KOPT-K1 (cell line): ENCODE results near the gene SPACDR.
A peak's percentile ranks its signal among the peaks of the same experiment; 100 is the strongest.

ENCODE experiments used
- H3K27ac ChIP-seq: fragments of 200-600 bp; sonication (generic); 2 replicates; pipeline ENCODE4 v1.5.1; 2016; ENCODE audit warnings: antibody characterized with exemption, mild to moderate bottlenecking, low read depth, low read length; ENCODE audit not compliant: poor library complexity, severe bottlenecking
- H3K36me3 ChIP-seq: fragments of 200-600 bp; sonication (generic); 2 replicates; pipeline ENCODE4 v1.5.1; 2017; ENCODE audit warnings: antibody characterized with exemption, mild to moderate bottlenecking, low read length, moderate library complexity; ENCODE audit not compliant: insufficient read depth
- H3K9me3 ChIP-seq: fragments of 200-600 bp; sonication (generic); 2 replicates; pipeline ENCODE4 v1.5.1; 2017; ENCODE audit warnings: antibody characterized with exemption, low read length, mild to moderate bottlenecking; ENCODE audit not compliant: insufficient read depth, poor library complexity, severe bottlenecking

Gene SPACDR

DNA sequence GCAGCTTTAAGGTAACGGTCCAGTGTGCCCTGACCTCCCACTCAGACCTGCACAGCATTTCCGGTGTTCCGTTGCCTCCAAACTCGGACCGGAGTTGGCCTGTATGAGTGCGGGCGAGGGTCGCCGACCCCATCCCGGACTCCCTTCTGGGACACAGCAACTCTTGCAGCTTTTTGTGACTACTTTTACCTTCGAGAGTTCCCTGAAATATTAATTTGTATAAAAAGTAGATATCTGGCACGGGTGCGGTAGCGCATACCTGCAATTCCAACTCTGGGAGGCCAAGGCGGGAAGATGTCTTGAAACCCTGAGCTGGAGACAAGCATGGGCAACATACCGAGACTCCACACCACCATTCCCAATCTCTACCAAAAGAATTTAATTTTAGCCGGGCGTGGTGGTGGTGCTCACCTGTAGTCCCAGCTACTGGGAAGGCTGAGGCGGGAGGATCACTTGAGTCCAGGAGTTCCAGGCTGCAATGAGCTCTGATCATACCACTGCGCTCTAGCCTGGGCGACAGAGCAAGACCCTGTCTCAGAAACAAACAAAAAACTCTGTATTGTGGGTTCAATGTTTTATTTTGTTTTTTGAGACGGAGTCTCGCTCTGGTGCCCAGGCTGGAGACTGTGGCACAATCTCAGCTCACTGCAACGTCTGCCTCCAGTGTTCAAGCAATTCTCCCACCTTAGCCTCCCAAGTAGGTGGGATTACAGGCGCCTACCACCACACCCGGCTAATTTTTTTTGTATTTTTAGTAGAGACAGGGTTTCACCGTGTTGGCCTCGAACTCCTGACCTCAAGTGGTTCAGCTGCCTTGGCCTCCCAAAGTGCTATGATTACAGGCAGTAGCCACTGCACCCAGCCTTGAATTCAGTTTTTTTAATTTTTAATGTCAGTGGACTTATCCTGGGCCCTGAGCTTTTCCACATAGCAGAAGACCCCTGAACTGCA is 26.6 kb downstream of the SPACDR start:
- peaks cover 34% of the 10 kb centered on the region for H3K36me3 ChIP-seq
- H3K9me3 ChIP-seq, result no peaks in the 10 kb centered on the region
- peak overlapping the region; percentile 99 for H3K27ac ChIP-seq

DNA sequence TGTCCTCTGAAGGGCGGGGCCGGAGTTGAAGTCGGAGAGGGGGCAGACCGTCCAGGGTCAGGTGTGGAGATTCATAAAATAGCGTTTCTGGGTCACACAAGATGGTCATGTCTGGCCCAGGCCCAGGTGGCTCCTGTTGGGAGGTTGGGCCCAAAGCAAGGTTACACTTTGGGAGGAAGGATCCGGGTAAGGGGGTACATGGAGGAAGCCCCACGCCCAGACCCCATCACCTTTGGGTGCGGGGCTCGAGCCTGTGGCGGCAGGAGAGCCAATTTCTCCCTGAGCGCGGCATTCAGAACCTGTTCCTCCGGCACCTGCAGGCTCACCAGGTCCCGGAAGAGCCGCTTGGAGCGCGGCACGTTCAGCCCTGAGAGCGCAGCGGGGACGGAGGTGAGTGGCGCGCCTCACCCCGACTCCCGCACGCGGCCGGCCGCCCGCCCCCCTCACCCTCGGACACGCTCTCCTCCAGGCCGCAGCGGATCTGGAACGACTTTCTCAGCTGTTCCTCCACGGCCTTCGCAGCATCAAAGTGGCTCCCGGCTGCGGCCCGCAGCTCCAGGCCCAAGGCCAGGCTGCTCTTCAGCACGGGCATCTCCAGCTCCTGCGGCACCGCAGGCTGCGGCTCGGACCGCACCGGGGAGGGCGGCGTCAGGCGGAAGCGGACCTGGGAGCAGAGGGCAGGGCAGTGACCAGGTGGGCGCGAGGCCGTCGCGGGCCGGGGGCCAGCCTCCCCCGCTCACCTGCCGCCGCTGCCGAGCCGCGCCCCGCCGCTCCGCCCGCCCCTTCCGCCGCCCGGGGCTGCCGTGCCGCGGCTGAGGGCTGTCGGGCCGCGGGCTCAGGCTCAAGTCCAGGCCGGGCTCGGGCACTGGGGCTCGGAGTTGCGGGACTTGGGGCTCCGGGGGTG is 28.4 kb downstream of the SPACDR start:
- H3K9me3 ChIP-seq, result no peaks in the 10 kb centered on the region
- H3K27ac ChIP-seq, result peak overlapping the region; percentile 99
- H3K36me3 ChIP-seq, result peaks cover 52% of the 10 kb centered on the region

DNA sequence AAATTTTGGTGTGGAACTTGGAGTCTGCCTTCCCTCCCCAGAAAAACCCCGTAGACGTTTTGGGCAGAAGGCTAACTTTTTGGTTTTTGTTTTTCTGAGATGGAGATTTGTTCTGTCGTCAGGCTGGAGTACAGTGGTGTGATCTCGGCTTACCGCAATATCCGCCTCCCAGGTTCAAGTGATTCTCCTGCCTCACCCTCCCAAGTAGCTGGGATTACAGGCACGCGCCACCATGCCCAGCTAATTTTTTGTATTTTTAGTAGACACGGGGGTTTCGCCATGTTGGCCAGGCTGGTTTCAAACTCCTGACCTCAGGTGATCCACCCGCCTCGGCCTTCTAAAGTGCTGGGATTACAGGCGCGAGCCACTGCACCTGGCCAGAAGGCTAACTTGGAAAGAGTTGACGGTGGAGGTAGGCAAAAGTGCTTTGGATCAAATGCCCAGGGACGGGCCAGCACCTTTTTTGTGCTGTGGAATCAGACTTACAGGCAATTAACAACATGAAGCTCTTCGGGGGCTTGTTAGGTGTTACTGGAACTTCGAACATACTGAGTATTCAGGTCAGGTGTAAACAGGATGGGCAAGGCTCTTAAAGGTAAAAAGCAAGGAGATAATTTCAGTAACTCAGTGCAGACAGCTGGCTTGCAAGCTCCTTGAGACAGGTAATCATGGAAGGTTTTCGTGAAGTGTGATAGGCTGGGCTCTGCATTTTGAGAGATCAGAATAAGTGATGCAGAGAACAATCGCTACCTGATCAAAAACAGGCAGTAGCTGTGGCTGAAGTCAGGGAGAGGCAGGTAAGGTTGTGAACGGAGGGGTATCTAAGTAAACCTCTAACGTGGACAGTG is 29.5 kb downstream of the SPACDR start:
- peaks cover 53% of the 10 kb centered on the region for H3K36me3 ChIP-seq
- no peaks in the 10 kb centered on the region for H3K9me3 ChIP-seq
- peak overlapping the region; percentile 99 for H3K27ac ChIP-seq

DNA sequence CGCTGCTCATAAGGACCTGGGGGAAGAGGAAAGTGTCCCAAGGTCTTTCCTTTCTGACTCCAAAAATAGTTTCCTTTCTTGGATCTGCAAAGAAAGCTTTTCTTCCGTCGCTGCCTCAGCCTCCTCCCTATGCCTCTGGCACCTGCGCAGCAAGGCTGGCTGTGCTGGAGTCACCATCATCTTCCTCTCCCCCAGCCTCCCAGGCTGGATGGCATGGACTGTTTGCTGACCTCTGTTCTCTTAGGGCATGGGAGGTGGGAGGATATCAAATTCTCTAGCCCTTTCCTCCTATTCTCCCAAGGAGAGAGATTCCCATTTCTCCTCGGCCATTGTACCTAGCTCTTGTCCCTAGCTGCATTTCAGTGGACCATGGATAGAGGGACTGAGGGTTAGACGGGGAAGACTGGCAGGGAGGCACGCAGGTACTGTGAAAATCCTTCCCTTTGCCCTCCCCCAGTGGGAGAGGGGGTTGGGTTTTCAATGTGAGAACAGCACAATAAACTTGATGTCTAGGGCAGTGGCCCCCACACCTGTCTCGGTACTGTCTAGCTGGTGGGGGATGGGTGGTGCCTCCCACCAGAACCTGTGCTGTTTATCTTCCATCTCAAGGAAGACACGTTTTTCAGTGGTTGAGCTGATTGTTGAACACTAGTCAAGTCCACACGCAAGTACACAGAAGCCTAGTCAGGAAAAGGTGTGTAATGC is 30.3 kb downstream of the SPACDR start:
- H3K9me3 ChIP-seq, result no peaks in the 10 kb centered on the region
- H3K36me3 ChIP-seq, result peaks cover 53% of the 10 kb centered on the region
- H3K27ac ChIP-seq, result peak overlapping the region; percentile 99

DNA sequence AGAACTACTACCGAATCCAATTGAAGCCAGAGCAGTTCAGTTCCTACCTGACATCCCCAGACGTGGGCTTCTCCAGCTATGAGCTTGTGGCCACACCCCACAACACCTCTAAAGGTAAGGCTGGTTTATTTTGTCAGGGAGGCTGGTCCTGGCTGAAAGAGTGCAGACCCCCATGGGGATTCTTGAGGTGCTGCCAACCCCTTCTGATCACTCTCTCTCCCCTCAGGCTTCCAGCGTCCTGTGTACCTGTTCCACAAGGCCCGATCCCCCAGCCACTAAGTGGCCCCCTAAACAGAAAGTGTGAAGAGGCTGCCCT is 30.8 kb downstream of the SPACDR start:
- peaks cover 53% of the 10 kb centered on the region for H3K36me3 ChIP-seq
- no peaks in the 10 kb centered on the region for H3K9me3 ChIP-seq
- H3K27ac ChIP-seq, result peak overlapping the region; percentile 99

DNA sequence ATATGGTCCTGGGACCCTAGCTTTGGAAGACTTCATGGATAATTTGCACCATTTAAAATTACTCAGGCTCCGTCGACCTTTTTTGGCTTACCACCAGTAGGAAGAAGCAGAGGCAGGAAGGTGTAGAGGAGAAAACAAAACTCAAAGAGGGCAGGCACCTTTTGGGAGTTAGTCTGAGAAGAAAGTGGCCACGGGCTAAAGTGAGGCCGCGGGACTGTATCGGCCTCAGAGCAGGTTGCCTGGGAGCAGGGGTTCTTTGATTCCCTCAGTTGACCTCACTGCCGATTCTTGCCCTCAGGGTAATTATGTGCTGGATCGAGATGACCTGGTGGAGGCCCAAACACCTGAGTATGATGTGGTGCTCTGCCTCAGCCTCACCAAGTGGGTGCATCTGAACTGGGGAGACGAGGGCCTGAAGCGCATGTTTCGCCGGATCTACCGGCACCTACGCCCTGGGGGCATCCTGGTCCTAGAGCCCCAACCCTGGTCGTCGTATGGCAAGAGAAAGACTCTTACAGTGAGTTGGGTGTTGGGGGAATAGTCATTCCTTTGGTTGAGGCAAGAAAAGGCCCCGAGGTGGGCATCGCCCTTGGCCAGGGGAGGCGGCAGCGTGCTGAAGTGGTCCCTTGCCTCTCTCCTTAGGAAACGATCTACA is 31.3 kb downstream of the SPACDR start:
- peak overlapping the region; percentile 99 for H3K27ac ChIP-seq
- H3K9me3 ChIP-seq, result peaks cover 3% of the 10 kb centered on the region
- peaks cover 53% of the 10 kb centered on the region for H3K36me3 ChIP-seq

DNA sequence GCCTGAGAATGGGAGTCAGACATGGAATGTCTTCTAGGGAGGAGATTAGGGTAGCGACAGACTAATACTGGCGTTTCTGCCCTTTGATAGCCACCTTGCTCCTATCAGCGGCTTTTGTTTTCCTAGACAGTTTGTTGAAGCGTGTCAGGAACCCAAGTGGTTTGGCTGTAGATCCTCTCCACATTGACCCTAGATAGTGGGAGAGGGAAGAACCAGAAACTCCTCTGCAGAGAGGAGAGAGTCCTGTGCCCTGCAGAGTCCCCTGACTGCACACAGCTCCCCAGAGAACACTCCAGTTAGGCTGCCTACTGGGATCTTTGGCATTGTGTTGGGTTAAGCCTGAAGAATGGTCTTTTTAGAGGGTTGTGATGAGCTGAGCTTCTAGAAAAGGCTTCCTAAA is 32.0 kb downstream of the SPACDR start:
- peak overlapping the region; percentile 99 for H3K27ac ChIP-seq
- H3K36me3 ChIP-seq, result peaks cover 53% of the 10 kb centered on the region
- peaks cover 6% of the 10 kb centered on the region for H3K9me3 ChIP-seq

DNA sequence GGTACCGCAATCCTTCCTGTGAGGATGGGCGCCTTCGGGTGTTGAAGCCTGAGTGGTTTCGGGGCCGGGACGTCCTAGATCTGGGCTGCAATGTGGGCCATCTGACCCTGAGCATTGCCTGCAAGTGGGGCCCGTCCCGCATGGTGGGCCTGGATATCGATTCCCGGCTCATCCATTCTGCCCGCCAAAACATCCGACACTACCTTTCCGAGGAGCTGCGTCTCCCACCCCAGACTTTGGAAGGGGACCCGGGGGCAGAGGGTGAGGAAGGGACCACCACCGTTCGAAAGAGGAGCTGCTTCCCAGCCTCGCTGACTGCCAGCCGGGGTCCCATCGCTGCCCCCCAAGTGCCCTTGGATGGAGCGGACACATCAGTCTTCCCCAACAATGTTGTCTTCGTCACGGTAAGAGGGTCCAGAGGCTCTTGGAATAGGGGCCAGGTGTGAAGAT is 32.7 kb downstream of the SPACDR start:
- H3K36me3 ChIP-seq, result peaks cover 53% of the 10 kb centered on the region
- H3K9me3 ChIP-seq, result peaks cover 6% of the 10 kb centered on the region
- H3K27ac ChIP-seq, result peak overlapping the region; percentile 99

DNA sequence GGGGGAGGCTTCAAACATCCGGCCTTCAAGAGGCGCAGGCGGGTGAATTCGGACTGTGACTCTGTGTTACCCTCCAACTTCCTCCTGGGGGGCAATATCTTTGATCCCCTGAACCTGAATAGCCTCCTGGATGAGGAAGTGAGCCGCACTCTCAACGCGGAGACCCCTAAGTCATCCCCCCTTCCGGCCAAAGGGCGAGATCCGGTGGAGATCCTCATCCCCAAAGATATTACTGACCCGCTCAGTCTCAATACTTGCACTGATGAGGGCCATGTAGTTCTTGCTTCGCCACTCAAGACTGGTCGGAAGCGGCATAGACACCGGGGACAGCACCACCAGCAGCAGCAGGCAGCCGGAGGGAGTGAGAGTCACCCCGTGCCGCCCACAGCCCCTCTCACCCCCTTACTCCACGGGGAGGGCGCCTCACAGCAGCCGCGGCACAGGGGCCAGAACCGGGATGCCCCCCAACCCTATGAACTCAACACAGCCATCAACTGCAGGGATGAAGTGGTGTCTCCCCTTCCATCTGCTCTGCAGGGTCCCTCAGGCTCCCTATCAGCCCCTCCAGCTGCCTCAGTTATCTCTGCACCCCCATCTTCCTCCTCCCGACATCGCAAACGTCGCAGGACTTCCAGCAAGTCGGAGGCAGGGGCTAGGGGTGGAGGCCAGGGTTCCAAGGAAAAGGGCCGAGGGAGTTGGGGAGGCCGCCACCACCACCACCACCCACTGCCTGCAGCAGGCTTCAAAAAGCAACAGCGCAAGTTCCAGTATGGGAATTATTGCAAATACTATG is 33.4 kb downstream of the SPACDR start:
- H3K36me3 ChIP-seq, result peaks cover 51% of the 10 kb centered on the region

DNA sequence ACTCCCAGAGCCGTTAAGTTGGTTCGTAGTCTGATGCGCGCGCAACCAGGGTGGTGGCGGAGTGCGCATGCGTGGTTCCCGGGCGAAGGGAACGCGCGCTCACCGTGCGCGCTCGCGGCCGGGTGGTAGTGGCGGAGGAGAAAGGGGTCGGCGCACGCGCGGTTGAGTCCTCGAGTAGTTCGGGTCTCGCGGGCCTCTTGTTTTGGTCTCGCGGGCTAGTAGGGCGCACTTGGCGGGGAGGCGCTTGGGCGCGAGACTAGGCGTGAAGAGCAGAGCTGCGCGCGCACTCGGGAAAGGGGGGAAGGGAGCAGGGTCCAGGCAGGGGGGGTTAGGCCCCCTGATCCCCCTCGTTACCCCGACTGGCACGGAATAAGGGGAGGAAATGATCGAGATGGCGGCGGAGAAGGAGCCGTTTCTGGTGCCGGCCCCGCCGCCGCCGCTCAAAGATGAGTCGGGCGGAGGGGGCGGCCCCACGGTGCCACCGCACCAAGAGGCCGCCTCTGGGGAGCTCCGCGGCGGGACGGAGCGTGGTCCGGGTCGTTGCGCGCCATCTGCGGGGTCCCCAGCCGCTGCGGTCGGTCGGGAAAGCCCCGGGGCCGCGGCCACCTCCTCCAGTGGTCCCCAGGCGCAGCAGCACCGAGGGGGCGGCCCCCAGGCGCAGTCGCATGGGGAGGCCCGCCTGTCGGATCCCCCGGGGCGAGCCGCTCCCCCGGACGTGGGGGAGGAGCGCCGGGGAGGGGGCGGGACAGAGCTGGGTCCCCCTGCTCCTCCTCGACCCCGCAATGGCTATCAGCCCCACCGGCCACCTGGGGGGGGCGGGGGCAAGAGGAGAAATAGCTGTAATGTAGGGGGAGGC is 34.2 kb downstream of the SPACDR start, which contains the start of gene MEPCE:
Gene MEPCE, plus strand, starts transcription at position 195 of the 856 bp plus-strand sequence. Its CDS starts 188 bp downstream, at position 383.
- Histone ChIP-seq H3K27ac (peak within 1 kb of the TSS; percentile 99), H3K36me3 (peaks cover 43% of the 10 kb centered on the region), H3K9me3 (peaks cover 6% of the 10 kb centered on the region)

More for the DNA sequence above, 33.4 kb downstream of the SPACDR start:
- peaks cover 6% of the 10 kb centered on the region for H3K9me3 ChIP-seq
- H3K27ac ChIP-seq, result peak overlapping the region; percentile 99

DNA sequence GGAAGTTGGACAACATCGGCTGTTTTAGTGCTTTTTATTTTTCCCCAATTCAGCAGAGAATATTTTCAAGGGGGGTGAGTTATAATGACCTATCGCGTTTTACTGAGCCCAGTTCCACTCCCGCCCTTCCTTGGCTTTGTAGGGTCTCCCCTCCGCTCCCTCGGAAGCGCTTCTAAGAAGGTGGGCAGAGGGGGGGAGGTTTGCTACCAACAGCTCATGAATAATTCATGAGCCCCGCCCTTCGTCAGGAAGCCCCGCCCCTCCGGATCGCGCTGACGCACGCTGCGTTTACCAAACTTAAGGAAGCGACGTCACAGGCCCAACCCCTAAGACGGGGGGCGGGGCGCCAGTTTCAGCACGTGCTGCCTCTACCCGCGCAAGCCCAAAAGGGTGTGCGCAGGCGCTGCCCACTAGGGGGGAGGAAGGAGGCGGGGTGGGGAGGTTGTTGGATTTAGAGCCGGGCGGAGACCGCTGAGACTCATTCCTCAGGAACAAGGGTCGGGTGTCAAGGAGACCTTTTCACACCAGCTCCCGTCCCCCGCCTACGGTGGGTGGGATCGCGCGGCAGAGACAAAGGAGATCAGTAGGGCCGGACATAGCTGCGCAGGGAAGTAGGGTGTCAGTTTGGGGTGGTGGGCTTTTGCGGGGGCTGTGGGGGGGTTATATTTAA is 35.0 kb downstream of the SPACDR start:
- peak overlapping the region; percentile 99 for H3K27ac ChIP-seq
- peaks cover 6% of the 10 kb centered on the region for H3K9me3 ChIP-seq
- peaks cover 35% of the 10 kb centered on the region for H3K36me3 ChIP-seq
